A673 (cell line): ENCODE data around the gene GULP1.

Experiments
- EZH2 ChIP-seq: fragments of 200-600 bp; sonication (generic); IDR thresholded peaks from 2 replicates; pipeline ENCODE4 v1.6.1; 2017; ENCODE audit warnings: borderline replicate concordance, low read depth, mild to moderate bottlenecking, mixed read lengths, antibody characterized with exemption, low read length; ENCODE audit not compliant: poor library complexity, severe bottlenecking
- TF ChIP-seq, protein P1 (sequence below): fragments of 300-800, 200-600 bp; sonication (generic); conservative IDR thresholded peaks from 2 replicates; pipeline ENCODE4 v1.5.1; 2017; ENCODE audit warnings: low read depth, mild to moderate bottlenecking, antibody characterized with exemption, low read length, moderate library complexity, mixed read lengths

DNA sequence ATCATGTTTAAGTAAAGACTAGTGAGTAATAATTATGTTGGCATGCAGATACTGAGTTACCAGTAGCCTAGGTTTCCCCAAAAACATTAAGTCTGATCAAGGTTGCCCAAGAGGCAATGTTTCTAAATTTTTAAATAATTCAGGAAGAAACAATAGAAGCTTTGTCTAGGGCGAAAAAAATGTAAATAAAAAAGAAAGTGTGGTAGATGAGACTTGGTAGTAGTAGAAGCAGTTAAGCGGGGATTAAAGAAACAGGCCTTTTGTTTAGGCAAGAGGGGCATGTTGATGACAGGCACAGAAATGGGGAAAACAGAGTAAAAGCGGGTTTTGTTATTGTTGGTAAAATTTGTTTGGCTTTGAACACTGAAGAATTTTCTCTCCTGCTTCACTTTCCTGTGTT is 97.2 kb downstream of the GULP1 start:
- TF ChIP-seq, protein P1, sequence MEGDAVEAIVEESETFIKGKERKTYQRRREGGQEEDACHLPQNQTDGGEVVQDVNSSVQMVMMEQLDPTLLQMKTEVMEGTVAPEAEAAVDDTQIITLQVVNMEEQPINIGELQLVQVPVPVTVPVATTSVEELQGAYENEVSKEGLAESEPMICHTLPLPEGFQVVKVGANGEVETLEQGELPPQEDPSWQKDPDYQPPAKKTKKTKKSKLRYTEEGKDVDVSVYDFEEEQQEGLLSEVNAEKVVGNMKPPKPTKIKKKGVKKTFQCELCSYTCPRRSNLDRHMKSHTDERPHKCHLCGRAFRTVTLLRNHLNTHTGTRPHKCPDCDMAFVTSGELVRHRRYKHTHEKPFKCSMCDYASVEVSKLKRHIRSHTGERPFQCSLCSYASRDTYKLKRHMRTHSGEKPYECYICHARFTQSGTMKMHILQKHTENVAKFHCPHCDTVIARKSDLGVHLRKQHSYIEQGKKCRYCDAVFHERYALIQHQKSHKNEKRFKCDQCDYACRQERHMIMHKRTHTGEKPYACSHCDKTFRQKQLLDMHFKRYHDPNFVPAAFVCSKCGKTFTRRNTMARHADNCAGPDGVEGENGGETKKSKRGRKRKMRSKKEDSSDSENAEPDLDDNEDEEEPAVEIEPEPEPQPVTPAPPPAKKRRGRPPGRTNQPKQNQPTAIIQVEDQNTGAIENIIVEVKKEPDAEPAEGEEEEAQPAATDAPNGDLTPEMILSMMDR: no peak
- no peak for TF ChIP-seq EZH2
